Ishikawa (cell line): ENCODE data around the gene SERINC3.

Source experiments
- CEBPB ChIP-seq: IDR thresholded peaks from 2 replicates; pipeline ENCODE4 v1.6.1; 2012
- EGR1 ChIP-seq: IDR thresholded peaks from 2 replicates; pipeline ENCODE4 v1.6.1; 2012
- EP300 ChIP-seq: IDR thresholded peaks from 2 replicates; pipeline ENCODE4 v1.6.1; 2012; ENCODE audit warnings: borderline replicate concordance
- REST ChIP-seq: IDR thresholded peaks from 2 replicates; pipeline ENCODE4 v1.6.1; 2012; ENCODE audit warnings: low read depth, mild to moderate bottlenecking
- TAF1 ChIP-seq: IDR thresholded peaks from 2 replicates; pipeline ENCODE4 v1.6.1; 2012; ENCODE audit warnings: low read depth, mild to moderate bottlenecking

GRCh38 chr20:44540834-44541233, 19.0 kb upstream of the SERINC3 start:
- no peak for TF ChIP-seq REST
- no peak for TF ChIP-seq EP300
- TF ChIP-seq CEBPB, result no peak
- TF ChIP-seq TAF1, result no peak
- no peak for TF ChIP-seq EGR1
